Measurements from ENCODE around the gene SVIP. TPM values are rescaled to one million over a fixed set of nuclear protein-coding genes. Genes with fewer than 3 reads are reported as not detected.

Gene SVIP, protein sequence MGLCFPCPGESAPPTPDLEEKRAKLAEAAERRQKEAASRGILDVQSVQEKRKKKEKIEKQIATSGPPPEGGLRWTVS
- total RNA-seq: 3.3 and 7.7 TPM in 2 replicates

GRCh38 chr11:22829231-22830081, at the start of gene SVIP:
SVIP (minus strand) TSS chr11:22829801; CDS start chr11:22829748, 53 bp downstream.

GRCh38 chr11:22860241-22860640, 30.6 kb upstream of the SVIP start, which contains the start of gene CCDC179:
CCDC179 (minus strand) TSS chr11:22860474; CDS start chr11:22860421, 53 bp downstream.

Other genes with a start within 250 kb of the SVIP start
- gene FANCF, start 204.0 kb downstream of the SVIP start, total RNA-seq: 8.6 and 8.7 TPM in 2 replicates
- gene GAS2, start 163.2 kb downstream of the SVIP start, total RNA-seq: 0.97 and 1.5 TPM in 2 replicates
- gene CCDC179, start 30.7 kb upstream of the SVIP start, total RNA-seq: not detected in 2 replicates

All from smooth muscle cell of the umbilical artery (primary cell).